HG03175 (cell line): Measurements from ENCODE around the gene TBC1D5.

Experiments used
- ATAC-seq: cut with Tn5 transposase; IDR thresholded peaks from one replicate; pipeline ENCODE4 v1.9.1; 2021; ENCODE audit warnings: mild to moderate bottlenecking, moderate library complexity; ENCODE audit not compliant: unreplicated experiment

Gene TBC1D5

GRCh38 chr3:17314171-17314570, 428.3 kb downstream of the TBC1D5 start:
- no peak for ATAC-seq

- ATAC-seq = no peak
These were observed 428.7 kb downstream of the TBC1D5 start for GRCh38 chr3:17313746-17314145.

GRCh38 chr3:17310983-17311382, 431.4 kb downstream of the TBC1D5 start:
- ATAC-seq = no peak

GRCh38 chr3:17307887-17308286, 434.5 kb downstream of the TBC1D5 start:
- ATAC-seq = no peak

GRCh38 chr3:17307482-17307881, 434.9 kb downstream of the TBC1D5 start:
- no peak for ATAC-seq

GRCh38 chr3:17304969-17305368, 437.5 kb downstream of the TBC1D5 start:
- ATAC-seq = no peak

GRCh38 chr3:17302774-17303173, 439.7 kb downstream of the TBC1D5 start:
- no peak for ATAC-seq

GRCh38 chr3:17302170-17302569, 440.3 kb downstream of the TBC1D5 start:
- no peak for ATAC-seq

GRCh38 chr3:17301271-17301670, 441.2 kb downstream of the TBC1D5 start:
- no peak for ATAC-seq

GRCh38 chr3:17300441-17300840, 442.0 kb downstream of the TBC1D5 start:
- ATAC-seq = no peak

- ATAC-seq = no peak
These were observed 444.4 kb downstream of the TBC1D5 start for GRCh38 chr3:17298038-17298437.

- no peak for ATAC-seq
These were observed 449.9 kb downstream of the TBC1D5 start for GRCh38 chr3:17292556-17292955.

- ATAC-seq = no peak
These were observed 451.5 kb downstream of the TBC1D5 start for GRCh38 chr3:17290894-17291293.

GRCh38 chr3:17288839-17289399, 453.5 kb downstream of the TBC1D5 start:
- ATAC-seq = no peak

- no peak for ATAC-seq
These were observed 455.3 kb downstream of the TBC1D5 start for GRCh38 chr3:17287006-17287689.

- no peak for ATAC-seq
These were observed 464.4 kb downstream of the TBC1D5 start for GRCh38 chr3:17278006-17278405.

- ATAC-seq = no peak
These were observed 475.6 kb downstream of the TBC1D5 start for GRCh38 chr3:17266846-17267245.

- no peak for ATAC-seq
These were observed 480.6 kb downstream of the TBC1D5 start for GRCh38 chr3:17261627-17262369.

- ATAC-seq = no peak
These were observed 482.2 kb downstream of the TBC1D5 start for GRCh38 chr3:17260257-17260656.

- ATAC-seq = no peak
These were observed 482.7 kb downstream of the TBC1D5 start for GRCh38 chr3:17259685-17260084.

- no peak for ATAC-seq
These were observed 483.5 kb downstream of the TBC1D5 start for GRCh38 chr3:17258823-17259436.

GRCh38 chr3:17257269-17257668, 485.2 kb downstream of the TBC1D5 start:
- ATAC-seq = no peak
